ENCODE data around the gene POLN. TPM values are rescaled to one million over a fixed set of nuclear protein-coding genes. Genes with fewer than 3 reads are reported as not detected.

POLN gene
- total RNA-seq, 2 donors from 2014 or later = 2.0 to 3.5 TPM

DNA sequence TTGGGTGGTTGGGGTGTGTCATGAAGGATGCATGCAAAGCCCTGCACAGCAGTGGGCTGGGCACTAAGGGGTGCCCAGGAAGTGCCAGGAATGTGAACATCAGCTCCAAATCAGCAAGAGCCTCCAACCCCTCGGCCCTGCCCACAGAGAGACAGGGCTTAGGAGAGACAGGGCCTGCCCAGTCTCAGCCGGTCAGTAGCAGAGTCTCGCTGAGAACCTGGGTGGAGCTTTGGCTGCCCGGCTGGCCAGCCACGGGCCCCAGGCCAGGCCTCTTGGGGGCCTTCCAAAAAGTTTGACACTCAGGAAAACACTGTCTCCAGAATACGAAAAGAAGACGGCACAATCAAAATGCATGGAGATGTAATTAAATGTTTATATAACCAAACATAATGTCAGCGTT lies 24.3 kb upstream of the POLN start:
- intact Hi-C loops (cut with DNase I) = loop anchor here (2.0 to 10.0 kb wide), 2 partner anchors 37 to 149 kb away; partner anchors contain the start of genes CFAP99 (in 1 of the 2) and ZFYVE28 (in 1 of the 2)
- DNase-seq (ENCODE audit: low spot score) = no peak

DNA sequence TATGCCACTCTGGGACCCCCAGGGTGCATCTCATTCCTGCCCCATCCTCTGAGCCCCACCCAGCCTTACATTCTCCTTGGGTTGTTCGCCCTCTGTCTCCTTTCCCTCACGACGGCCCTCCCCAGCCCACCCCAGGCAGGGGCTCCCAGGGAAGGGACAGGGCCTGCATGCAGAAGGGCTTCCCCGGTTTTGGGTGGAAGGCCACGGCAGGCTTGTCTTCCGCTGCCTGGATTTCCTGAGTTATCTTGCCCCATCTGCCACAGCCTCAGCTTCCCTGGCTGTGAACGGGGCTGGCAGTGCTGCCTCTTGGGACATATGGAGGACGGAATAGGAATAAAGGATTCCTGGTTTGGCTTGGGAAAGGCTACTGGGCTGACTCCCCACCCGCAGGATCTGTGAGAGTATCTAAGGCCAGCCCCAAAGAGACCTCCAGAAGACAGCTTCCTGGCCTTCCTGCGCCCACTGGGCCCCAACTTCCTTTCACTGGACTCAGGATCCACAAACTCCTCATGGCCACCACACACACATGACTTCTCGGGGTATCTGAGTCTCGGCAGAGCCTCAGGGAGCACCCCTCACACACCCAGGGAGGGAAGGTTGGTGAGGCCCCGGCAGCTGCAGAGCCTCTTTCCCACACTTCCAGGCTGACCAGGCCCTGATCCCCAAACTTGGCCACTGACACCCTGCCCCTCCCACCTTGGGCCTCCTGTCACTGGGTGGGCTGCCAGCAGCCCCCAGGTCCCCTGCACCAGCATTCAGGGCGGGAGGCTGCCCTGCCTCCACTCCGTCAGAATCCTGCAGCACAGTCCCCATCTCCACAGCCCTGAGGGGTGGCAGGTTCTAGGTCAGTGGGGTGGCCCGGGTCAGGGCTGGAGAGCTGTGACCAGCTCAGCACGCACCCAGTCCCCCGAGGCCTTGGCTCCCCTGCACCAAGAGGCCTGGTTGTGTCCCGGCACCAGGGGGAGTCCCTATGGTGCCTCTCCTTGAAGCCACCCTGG lies 23.5 kb upstream of the POLN start:
- no peak for DNase-seq (ENCODE audit: low spot score)
- intact Hi-C loops (cut with DNase I) = loop anchor here (2.0 to 10.0 kb wide), 2 partner anchors 37 to 149 kb away; partner anchors contain the start of genes CFAP99 (in 1 of the 2) and ZFYVE28 (in 1 of the 2)

GRCh38 chr4:2264481-2265041 lies 22.6 kb upstream of the POLN start:
- intact Hi-C loops (cut with DNase I) = loop anchor here in 1 of 2 donors (10.0 kb wide), 1 partner anchor 150 kb away; the partner anchor contains the start of genes CFAP99 and ZFYVE28
- DNase-seq (ENCODE audit: low spot score) = no peak

- DNase-seq (ENCODE audit: low spot score) = peak; percentile 69
These were observed 22.0 kb upstream of the POLN start for GRCh38 chr4:2263926-2264321.

GRCh38 chr4:2262944-2263250 lies 21.0 kb upstream of the POLN start:
- intact Hi-C loops (cut with DNase I) = loop anchor here in 1 of 2 donors (10.0 kb wide), 1 partner anchor 152 kb away; the partner anchor contains the start of genes CFAP99 and ZFYVE28

More at GRCh38 chr4:2263926-2264321, 22.0 kb upstream of the POLN start:
- intact Hi-C loops (cut with DNase I) = loop anchor here in 1 of 2 donors (10.0 kb wide), 1 partner anchor 151 kb away; the partner anchor contains the start of genes CFAP99 and ZFYVE28

GRCh38 chr4:2262145-2262943 lies 20.4 kb upstream of the POLN start:
- intact Hi-C loops (cut with DNase I) = loop anchor here in 1 of 2 donors (10.0 kb wide), 1 partner anchor 152 kb away; the partner anchor contains the start of genes CFAP99 and ZFYVE28
- DNase-seq (ENCODE audit: low spot score) = peak; percentile 100

More at GRCh38 chr4:2262944-2263250, 21.0 kb upstream of the POLN start:
- DNase-seq (ENCODE audit: low spot score) = no peak

GRCh38 chr4:2261853-2262144 lies 19.9 kb upstream of the POLN start, which contains the start of gene MXD4:
Gene MXD4 (minus strand): TSS chr4:2262109. CDS start chr4:2261980, 129 bp downstream.
- intact Hi-C loops (cut with DNase I) = loop anchor here in 1 of 2 donors (10.0 kb wide), 1 partner anchor 153 kb away; the partner anchor contains the start of genes CFAP99 and ZFYVE28
- DNase-seq (ENCODE audit: low spot score) = no peak

DNA sequence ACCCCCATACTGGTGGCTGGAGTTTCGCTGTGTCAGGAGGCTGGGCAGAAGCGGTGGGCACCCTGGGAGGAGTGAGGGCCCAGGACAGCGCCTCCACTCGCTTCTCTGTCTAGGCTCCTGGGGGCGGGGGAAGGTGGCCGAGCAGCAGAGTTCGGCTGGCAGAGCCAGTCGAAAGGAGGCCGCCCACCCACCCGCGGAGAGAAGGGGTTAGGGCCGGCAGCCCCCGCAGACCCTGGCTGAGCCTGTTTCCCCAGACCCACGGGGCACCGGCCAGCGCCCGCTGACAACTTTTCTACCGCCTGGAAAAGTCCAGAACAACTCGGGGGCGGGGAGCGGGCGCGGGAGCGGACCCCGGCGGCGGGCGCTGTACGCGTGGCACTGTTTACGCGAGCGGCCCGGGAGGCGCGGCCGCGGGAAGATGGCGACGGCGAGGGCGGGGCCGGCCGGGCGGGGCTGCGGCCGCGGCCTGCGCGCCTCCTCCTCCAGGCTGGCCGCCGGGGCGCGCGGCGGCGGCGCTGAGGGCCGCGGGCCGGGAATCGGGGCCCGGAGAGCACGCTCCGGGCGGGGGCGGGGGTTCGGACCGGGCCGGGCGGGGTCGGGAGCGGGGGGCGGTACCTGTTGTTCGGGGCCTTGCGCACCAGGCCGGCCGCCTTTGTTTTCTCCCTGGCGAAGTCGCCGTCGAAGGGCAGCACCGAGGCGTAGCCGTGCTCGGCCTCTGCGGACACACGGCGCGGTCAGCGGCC lies 19.4 kb upstream of the POLN start:
- peak; percentile 87 for DNase-seq (ENCODE audit: low spot score)
- intact Hi-C loops (cut with DNase I) = loop anchor here in 1 of 2 donors (10.0 kb wide), 1 partner anchor 154 kb away; the partner anchor contains the start of genes CFAP99 and ZFYVE28

DNA sequence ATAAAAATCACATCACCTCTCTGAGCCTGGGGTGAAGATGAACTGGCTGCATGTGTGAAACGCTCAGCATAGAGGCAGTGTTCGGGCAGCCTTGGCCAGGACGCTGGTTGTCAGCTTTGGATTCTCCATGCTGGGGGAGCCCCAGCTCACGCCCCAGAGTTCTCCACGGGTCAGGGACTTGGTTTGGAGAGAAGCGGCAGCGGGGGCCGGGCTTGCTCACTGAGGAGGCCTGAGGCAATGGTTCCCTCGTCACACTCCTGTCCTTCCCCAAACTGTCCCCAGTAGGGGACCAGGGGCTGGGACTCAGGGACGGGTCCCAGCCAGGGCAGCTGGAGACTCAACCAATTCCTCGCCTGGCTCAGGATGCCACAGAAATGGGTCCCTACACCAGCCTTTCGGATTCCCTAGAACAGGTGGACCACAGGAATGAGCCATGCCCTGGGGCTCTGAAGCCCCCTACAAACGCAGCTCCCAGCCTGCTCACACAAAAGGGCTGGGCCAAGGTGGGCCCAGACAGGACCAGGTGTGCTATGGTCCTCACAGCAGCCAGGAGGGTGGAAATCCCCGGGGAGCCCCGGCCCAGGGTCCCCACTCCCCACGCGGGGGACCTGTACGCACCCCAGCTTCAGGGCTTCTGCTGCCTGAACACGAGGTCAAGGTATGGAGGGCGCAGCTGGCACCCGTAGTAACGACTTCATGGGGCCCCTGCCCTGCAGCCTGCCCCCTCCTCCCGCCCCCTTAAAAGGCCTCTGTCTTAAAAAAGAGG lies 18.6 kb upstream of the POLN start:
- peak; percentile 80 for DNase-seq (ENCODE audit: low spot score)

GRCh38 chr4:2259541-2260343 lies 17.8 kb upstream of the POLN start:
- peak; percentile 67 for DNase-seq (ENCODE audit: low spot score)
- intact Hi-C loops (cut with DNase I) = loop anchor here in 1 of 2 donors (10.0 kb wide), 1 partner anchor 155 kb away; the partner anchor contains the start of genes CFAP99 and ZFYVE28

More for the DNA sequence above, 18.6 kb upstream of the POLN start:
- intact Hi-C loops (cut with DNase I) = loop anchor here in 1 of 2 donors (10.0 kb wide), 1 partner anchor 154 kb away; the partner anchor contains the start of genes CFAP99 and ZFYVE28

GRCh38 chr4:2259036-2259540 lies 17.2 kb upstream of the POLN start:
- intact Hi-C loops (cut with DNase I) = no loop called here
- DNase-seq (ENCODE audit: low spot score) = peak; percentile 76

- intact Hi-C loops (cut with DNase I) = no loop called here
These were observed 16.4 kb upstream of the POLN start for GRCh38 chr4:2258091-2259035.

GRCh38 chr4:2257361-2258081 lies 15.6 kb upstream of the POLN start:
- DNase-seq (ENCODE audit: low spot score) = peak; percentile 77
- intact Hi-C loops (cut with DNase I) = no loop called here

More at GRCh38 chr4:2258091-2259035, 16.4 kb upstream of the POLN start:
- peak; percentile 77 for DNase-seq (ENCODE audit: low spot score)

- intact Hi-C loops (cut with DNase I) = no loop called here
These were observed 14.9 kb upstream of the POLN start for GRCh38 chr4:2256781-2257191.

More at GRCh38 chr4:2256781-2257191, 14.9 kb upstream of the POLN start:
- DNase-seq (ENCODE audit: low spot score) = peak; percentile 82
